Measurements from ENCODE around the gene FOXQ1.
"Not testable (repeated sequence)": the region's sequence is repeated elsewhere in the genome, so short reads cannot be mapped to it uniquely, and the experiment has no call there.

The FOXQ1 gene

DNA sequence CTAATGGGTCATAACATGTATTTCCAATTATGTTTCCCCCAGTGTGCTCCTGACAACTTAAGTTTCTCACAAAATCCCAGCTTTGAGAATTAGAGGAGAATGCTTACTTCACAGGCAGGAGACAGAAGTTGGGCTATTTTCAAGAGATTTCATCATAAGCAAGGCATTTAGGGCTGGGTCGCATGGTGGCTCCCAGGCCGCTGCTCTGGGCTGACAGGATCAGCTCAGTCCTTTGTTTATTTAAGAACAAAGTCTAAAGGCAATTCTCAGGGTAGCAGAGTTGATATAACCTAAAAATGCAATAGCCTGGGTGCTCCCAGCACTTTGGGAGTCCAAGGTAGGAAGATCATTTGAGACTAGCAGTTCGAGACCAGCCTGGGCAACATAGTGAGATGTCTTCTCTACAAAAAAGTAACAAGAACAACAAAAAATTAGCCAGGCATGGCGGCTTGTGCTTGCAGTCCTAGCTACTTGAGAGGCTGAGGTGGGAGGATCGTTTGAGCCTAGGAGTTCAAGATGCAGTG, 10.9 kb downstream of the FOXQ1 start:
- peak; percentile 47 for DNase-seq

DNA sequence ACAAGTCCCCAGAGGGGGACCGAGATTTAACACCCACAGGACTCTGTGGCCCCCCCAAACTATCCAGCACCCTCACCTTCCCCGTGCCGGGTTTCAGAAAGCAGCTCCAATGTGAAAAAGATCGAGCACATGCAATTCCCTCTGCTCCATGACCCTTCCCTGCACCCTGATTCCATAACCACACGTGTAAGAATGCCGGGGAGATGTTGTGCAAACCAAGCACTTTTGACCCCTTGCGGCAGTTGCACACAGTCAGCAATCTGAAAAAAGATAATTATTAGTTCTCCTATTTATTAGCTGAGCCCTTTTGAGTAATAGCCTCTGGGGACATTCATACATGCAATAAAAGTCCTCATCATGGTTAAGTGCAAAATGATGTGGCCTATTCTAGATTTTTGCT, 13.0 kb downstream of the FOXQ1 start:
- DNase-seq = no peak

DNA sequence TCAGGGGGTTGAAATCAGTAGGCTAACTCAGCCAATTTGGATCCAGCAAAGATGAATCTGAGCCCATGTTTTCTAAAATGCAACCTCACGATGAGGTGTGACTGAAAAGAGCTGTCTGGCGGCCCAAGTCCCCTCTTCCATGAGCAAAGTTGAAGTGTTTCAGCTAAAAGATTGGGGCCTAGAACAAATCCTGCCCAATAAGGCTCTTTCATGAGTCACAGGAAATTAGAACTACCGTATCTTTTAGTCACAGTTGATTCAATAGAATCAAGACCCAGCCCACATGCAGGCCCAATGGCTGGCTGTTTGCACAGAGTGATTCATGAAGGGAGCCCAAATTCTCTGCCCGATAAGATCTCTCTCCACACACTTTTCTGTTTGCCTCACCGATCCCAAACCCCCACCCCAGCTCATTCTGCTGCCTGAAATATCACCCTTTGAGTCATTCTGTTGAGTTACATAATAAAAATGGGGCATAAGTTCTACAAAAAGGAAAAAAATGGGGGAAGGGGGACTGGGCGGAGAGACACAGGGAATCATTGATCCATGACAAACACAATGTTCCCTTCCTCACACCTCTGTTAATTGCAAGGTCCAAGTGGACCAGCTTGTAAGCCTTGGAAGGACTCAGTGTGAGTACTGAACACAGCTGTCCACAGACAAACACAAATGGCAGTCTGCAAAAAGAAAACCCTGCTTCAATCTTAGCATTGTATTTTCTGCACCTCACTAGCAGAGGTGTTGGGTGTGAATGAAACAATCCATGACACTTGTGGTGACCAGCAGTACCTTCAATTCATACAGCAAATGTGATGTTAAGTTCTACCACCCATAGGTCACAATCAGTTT, 13.8 kb downstream of the FOXQ1 start:
- peak; percentile 96 for DNase-seq

DNA sequence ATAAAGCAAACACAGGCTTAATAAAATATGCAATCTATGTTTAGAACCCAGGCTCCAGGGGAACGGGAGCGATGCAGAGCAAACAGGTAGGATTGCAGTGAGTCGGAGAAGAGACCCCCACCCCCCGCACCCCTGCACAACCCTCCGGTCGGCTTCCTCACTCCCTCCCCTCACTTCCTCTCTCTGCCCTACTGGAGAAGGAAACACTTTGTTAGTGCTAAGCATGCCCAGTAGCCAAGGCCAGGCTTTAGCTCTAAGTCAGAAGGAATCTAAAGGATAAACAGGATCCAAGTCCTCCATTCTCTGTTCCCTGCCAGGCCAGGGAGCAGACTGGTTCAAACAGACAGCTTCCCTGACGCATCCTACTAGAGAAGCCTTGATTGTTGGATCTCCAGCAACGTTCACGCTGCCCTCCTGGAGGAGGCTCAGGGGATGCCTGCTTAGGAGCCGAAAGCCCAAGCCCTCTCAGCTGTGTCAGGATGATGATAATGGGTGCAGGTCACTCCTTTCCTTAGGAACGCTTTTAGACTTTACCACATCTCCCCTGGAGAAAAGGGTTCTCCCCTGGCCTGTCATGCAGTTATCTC, 14.7 kb downstream of the FOXQ1 start:
- no peak for DNase-seq

DNA sequence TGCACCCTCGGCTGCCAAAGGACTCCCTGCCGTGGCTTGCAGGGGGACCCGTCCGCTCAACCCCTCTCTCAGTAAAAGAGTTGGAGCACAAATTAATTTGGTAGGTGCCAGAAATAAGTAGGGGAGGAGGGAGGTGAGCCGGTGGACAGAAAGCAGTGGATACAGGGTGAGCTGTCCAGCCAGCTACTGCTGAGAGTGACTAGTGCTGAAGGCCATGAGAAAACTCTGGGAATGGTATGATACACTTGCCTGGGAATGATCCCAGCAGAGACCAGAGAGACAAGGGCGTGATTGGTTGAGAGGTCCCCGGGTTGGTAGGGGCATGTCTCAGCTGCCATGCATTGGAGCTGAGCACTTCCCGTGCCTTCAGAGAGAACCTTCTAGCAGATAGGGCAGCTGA, 15.7 kb downstream of the FOXQ1 start:
- no peak for DNase-seq

DNA sequence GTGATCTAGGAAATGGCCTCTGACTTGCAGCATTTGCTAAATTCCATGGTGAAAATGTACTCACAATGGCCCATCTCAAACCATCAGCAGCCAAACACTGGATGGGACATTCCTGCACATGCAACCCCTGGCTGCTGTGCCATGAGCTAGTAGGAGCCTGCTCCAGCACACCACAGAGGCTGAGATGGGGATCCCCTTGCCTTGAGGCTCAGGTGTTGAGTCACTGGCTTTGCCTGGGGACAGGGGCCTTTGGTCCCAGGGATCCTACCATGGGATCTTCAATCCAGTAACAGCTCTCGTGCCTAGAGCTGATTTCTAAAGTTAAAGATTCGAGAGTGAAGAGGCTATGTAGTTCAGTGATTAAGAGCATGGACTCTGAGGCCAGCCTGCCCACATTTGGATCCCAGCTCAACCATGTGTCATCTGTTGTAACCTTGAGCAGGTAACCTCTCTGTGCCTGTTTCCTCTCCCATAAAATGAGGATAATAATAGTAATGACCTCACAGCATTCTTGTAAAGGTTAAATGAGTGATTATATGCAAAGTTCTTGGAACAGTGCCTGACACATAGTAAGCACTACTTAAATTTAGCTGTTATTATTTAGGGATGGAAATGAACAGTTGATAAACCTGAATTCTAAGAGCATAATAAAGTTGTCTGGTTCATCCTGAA, 16.4 kb downstream of the FOXQ1 start:
- no peak for DNase-seq

DNA sequence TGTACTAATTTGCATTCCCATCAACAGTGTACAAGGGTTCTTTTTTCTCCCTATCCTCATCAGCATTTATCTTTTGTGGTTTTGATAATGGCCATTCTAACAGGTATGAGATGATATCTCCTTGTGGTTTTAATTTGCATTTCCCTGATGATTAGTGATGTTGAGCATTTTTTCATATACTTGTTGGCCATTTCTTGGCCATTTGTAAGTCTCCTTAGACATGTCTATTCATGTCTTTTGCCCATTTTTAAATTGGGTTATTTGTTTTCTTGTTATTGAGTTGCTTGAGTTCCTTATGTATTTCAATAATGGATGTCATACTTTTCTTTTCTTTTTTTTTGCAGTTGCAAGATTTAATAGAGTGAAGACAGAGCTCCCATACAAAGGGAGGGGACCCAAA, 17.8 kb downstream of the FOXQ1 start:
- no peak for DNase-seq

DNA sequence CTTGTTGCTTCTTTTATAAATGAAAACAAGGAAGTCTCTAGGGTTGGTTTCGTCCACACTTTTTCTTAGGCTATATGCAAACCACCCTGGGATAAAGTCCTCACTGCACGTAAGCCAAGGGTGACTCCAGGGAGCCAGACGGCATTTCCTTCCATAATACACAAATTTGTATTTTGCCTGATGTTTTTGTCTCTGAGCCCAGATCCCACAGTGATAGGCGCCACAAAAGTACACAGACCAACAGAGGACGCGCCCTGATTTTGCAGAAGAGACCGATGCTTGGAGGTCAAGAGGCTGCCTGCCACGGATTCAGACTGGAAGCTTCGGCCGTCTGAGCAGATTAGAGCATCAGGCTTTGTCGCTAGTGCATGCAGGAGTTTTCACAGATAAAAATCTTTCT, 22.8 kb downstream of the FOXQ1 start:
- DNase-seq = no peak

DNA sequence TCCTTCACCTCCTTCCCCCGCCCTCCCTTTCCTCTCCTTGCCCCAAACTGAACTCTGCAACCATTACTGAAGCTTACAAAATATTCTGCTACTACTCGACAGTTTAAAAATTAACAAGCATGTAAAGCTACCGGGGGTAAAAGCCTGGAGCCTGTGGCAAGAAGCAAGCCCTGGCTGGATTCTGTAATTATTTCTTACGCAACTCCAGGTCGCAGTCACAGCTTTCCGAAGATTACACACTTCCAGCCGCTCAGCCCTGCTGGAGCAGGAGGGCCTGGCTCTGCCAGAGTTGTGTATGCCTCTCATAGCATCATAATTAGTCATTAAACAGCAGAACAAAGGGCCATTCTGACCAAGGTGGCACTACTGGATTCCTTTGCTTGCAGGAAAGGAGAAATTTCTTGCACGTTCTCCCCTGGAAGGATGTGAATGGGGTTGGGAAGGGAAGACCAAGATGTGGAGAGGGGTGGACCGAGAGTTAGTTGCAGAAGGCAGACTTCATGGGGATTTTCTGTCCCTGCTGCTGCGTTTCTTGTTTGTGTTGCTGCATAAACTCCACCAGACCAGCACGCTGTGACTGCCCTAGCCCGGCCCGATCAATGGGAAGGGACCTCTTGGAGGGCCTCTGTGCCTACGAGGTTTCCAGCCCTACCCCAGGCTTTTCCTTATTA, 23.6 kb downstream of the FOXQ1 start:
- peak; percentile 89 for DNase-seq

DNA sequence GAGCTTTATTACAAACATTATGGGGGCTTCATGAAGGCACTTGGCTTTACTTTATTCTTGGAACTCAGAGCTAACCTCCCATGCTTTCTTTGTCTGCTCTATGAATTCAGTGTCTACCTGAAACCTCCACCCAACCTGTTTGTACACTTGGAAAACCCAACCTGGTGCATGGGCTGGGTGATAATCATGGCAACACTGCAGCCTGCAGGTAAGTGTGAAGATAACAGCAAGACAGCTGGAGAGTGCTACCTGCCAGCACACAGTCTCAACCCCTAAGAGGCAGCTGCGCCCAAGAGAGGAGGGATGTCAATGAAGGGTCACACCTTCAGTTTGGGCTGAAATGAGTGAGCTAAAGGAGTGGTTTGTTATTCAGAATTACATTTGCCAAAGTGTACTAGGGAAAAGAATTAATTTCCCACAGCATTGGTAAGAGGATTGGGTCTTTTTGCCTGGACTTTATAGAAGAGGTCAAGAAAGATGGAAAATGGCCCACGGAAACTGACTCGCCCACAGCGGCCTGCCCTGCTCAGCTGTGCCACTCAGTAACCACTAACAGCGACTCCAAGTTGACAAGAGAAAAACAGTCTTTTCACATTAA, 24.4 kb downstream of the FOXQ1 start:
- no peak for DNase-seq

DNA sequence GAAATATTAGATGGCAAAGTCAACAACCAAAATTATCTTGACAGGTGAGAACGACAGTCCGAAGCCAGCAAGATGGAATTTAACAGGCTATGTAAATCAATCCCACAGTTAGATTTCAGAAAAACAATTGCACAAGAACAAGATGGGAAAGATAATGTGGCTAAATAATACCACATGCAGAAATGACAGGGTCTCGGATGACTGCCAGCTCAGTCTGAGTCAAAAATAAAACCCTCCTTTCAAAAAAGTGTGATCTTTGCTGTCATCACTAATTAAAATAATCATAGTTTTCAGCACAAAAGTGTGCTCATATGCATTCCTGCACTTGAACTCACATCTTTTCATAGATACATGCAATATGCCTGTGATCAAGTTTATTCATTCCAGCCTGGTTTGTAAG, 25.9 kb downstream of the FOXQ1 start:
- peak; percentile 87 for DNase-seq

DNA sequence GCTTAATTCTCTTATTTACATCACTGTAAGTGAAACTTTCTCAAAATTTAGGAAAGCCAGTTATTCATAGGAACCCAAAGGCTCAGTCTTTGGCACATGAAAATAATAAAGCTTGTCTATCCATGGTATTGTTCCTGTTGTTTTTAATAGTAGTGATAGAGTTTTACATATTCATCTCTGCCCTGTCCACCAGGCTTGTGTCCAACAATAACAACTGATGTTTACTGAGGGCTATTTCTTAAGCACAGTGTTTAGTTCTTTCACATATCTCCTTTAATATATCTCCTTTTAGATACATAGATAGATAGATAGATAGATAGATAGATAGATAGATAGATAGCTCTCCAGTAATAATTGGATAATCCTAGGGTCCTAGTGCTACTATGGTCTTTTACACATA, 34.2 kb downstream of the FOXQ1 start:
- no peak for DNase-seq

DNA sequence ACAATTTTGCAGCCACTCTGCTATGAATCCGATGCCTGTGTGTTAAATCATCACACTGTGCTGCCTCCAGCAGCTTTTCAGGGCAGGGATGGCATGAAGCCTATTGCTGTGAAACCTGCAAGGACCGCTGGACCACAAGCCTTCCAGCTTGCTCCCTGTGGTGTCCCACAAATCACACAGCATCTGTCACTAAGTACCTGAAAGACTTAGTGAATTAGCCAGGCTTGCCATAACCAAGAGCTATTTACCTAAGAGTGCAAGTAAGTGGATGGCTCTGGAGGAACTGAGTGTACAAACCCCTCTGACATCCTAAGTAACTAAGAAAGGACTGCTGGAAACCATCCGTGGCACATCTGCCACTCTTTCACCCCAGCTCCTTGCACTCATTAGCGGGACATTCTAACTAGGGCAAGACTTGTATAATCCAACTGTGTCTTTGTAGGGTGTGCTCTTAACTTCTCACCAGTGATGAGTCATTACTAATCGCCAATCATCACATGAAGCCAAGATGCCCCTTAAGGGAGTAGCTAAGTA, 34.7 kb downstream of the FOXQ1 start:
- DNase-seq = peak; percentile 16

DNA sequence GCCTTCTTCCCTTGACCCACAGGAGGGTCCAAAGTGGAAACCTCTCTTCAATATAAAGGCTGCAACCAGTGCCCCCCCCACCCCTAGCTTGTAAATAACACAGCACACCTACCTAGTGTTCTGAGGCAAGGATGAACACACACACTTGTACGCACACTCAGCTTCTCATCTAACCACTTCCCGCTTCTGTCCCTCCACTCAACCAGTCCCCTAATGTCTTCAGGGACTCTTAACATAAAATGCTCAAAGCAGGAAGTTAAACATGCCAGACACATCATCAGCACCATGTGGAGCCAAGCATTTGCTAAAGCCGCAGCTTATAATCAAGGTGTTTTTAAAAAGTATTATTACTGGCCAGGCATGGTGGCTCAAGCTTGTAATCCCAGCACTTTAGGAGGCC, 35.3 kb downstream of the FOXQ1 start:
- peak; percentile 12 for DNase-seq

DNA sequence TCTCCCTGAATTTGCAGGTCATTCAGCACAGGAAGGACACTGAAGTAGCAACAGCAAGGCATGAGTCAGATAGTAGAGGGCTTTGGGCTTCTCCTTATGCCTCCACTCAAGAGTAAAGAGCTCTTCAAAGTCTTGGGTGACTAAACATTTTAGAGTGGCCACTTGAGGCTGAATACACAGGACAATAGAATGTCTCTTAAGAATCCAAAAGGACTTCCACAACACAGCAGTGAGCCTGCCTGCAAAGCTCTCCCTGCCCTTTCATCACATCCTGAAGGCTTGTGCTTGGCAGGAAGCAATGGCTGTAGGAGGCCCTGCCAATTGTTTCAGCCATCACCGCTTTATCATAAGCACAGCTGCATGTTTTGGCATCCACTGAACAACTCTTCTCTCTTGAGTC, 36.8 kb downstream of the FOXQ1 start:
- DNase-seq = peak; percentile 13

DNA sequence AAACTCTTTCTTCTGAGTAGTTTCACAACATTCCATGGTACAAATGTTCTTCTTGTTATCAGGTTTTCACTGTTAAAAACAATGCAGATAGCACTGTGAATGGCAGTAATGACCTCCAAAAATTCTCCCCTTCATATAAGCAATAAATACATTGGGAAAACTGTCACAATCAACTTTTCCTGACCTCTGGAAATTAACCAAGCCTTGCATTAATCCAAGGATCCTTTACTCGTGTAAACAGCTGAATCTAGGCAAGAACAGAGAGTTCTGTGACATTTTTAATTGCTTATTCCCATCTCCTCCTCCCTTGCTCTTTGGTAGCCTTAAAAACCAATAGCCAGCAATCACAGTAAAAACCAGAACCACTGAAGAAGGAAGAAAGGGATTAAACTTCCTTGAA, 37.8 kb downstream of the FOXQ1 start:
- no peak for DNase-seq

DNA sequence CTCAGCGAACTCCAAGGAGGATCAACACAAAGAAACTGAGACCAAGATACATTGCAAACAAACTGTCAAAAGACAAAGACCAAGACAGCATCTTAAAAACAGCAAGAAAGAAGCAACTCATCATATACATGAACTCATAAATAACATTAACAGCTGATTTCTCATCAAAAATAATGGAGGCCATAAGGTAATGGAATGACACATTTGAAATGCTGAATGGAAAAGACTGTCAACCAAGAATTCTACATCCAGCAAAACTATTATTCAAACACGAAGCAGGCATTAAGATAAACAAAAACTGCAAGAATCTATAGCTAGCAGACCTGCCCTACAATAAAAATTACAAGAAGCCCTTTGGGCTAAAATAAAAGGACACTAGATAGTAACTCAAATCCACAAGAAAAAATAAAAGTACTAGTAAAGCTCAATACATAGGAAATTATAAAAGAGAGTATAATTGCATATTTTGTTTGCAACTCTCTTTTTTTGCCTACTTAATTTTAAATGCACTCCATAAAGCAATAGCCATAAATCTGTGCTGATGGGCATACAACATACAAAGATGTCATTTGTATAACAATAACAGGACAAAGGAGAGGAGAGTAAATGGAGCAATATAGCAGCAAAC, 39.6 kb downstream of the FOXQ1 start:
- no peak for DNase-seq

DNA sequence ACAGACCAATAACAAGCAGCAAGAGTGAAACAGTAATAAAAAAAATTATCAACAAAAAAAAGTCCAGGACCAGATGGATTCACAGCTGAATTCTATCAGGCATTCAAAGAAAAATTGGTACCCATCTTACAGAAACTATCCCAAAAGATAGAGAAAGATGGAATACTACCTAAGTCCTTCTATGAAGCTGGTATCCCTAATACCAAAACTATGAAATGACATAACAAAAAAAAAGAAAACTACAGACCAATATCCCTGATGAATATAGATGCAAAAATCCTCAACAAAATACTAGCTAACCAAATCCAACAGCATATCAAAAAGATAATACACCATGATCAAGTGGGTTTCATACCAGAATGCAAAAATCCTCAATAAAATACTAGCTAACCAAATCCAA, 43.2 kb downstream of the FOXQ1 start:
- DNase-seq = not testable (repeated sequence)

DNA sequence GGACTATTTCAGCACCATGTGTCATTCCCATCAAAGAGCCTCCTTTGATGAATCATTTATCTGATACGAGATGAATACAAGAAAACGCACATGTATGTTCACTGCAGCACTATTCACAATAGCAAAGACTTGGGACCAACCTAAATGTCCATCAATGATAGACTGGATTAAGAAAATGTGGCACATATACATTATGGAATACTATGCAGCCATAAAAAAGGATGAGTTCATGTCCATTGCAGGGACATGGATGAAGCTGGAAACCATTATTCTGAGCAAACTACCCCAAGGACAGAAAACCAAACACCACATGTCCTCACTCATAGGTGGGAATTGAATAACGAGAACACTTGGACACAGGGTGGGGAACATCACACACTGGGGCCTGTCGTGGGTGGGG, 49.8 kb downstream of the FOXQ1 start:
- not testable (repeated sequence) for DNase-seq

DNA sequence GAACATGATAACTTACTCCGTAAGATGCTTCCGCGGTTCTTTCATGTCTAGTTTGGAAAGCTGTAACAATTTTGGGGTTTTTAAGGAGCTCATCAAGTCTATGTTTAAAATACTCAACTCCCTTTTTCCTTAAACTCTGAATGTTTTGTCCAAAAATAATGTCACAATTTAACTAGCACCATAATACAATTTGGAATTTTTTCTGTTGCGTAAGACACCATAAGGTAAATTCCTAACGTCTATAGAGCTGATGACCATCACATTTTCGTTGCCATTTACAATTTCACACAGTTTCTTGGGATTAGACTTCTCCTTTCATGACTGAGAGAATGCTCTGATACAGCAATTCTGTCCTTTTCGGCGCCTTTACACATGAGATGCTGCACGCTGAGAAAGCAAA, 50.7 kb downstream of the FOXQ1 start:
- DNase-seq = no peak

DNA sequence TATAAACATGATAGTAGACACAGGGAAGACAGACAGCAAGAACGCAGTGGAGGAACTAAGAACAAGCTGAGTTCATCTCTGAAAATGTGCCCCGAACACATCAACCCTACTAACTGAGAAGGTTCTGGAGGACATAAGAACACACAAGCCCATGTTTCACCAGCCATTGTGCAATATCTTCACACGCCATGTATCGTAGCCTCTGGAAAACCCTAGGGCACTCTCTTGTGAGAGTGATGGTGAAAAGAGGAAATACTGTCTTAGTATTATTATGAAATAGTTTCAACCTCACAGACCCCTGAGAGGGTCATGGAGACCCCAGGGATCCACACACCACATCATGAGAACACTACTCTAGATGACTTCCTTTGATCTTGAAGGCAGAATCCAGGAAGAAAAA, 51.4 kb downstream of the FOXQ1 start:
- DNase-seq = no peak
